HG03342 (cell line): ENCODE results near the gene TMC8.
"Not testable (repeated sequence)": the region's sequence is repeated elsewhere in the genome, so short reads cannot be mapped to it uniquely, and the experiment has no call there.

Experiments used
- ATAC-seq: cut with Tn5 transposase; IDR thresholded peaks from one replicate; pipeline ENCODE4 v1.9.1; 2021; ENCODE audit warnings: mild to moderate bottlenecking, moderate library complexity; ENCODE audit not compliant: unreplicated experiment

The TMC8 gene

DNA sequence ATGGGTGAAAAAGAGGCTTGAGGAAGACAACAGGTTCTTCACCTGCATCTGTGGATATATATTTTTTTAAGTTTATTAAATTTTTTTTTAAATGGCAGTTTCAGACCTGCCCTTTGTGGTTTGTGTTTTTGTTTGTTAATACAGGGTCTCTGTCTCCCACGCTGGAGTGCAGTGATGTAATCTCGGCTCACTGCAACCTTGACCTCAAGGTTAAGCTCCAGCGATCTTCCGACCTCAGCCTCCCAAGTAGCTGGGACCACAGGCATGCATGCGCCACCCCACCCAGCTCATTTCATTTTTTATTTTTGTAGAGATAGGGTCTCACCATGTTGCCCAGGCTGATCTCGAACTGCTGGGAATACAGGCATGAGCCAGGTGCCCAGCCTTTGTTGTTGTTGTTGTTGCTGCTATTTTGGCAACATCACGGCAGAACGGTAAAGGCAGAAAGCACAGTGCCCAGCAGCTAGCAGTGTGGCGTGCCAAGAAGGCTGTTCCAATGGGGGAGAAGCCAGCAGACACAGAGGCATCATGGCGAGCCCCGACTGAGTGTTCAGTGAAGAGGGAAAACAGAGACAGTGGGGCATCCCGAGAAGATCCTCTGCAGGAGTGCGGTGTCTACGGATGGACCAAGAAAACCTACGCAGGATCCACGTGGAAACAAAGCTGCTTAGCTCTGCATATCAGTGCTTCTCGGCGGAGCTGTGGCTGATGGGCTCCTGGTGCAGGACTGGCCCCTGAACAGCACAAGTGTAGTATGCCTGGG is 21.7 kb upstream of the TMC8 start:
- ATAC-seq = no peak

DNA sequence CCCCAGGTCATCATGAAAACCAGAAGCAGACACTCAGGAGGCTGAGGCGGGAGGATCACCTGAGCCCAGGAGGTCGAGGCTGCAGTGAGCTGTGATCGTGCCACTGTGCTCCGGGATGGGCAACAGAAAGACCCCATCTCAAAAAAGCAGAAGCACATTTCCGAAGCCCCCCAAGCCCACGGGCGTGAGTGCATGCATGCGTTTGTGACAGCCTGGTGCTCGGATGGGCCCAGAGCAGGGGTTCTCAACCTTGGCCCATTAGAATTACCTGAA is 21.1 kb upstream of the TMC8 start:
- ATAC-seq = no peak

DNA sequence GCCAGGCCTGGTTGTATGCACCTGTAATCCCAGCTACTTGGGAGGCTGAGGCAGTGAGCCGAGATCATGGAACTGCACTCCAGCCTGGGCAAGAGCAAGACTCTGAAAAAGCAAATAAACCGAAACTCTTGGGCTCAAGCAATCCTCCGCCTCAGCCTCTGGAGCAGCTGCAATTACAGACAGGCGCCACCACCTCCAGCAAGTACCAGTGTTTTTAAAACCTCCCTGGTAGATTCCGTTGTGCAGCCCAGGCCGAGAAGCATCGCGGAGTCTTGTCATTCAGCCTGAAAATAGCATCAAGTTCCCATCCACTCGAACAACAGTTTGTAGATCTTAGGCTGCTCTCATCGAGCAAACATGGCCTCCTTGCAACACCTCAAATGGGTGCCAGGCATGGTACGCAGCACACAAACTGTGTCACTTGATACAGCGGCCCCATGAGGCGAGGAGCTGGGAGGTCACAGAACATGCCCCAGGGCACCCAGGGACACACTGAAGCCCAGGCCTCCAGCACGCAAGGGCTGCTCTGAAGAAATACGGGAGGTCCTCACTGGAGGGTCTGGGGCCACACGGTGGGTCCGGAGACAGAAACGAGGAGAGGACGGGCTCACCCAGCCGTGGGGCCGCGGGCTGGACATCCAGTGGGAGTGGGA is 20.1 kb upstream of the TMC8 start:
- ATAC-seq = no peak

DNA sequence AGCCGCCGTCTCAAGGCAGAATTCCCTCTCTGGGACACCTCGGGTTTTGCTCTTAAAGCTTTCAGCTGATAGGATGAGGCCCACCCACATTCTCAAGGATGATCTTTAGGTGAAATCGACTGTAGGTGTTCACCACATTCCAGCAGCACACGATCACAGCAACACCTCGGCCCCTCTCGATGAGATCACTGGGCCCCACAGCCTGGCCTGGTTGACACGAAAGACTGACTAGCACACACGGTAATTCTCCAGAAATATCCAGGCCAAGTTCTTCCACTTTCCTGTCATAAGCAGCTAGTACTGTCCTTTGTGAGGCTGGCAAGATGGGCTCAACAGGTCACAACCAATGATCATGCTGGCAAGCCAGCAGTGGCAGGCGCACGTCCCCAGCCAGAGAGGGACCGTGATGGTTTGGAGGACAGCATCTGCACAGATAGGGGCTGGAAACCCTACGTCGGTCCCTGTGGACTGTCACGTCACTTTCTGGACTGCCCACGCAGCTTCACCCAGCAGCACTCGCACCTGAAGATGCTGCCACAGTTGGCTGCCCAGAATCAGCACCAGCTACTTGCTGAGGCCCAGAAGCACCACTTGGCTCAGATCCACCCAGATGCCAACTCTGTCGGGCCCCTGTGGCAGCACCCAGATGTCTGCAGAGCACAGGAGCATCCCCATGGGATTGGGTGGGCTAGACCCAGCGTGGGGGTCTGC is 19.4 kb upstream of the TMC8 start:
- no peak for ATAC-seq

DNA sequence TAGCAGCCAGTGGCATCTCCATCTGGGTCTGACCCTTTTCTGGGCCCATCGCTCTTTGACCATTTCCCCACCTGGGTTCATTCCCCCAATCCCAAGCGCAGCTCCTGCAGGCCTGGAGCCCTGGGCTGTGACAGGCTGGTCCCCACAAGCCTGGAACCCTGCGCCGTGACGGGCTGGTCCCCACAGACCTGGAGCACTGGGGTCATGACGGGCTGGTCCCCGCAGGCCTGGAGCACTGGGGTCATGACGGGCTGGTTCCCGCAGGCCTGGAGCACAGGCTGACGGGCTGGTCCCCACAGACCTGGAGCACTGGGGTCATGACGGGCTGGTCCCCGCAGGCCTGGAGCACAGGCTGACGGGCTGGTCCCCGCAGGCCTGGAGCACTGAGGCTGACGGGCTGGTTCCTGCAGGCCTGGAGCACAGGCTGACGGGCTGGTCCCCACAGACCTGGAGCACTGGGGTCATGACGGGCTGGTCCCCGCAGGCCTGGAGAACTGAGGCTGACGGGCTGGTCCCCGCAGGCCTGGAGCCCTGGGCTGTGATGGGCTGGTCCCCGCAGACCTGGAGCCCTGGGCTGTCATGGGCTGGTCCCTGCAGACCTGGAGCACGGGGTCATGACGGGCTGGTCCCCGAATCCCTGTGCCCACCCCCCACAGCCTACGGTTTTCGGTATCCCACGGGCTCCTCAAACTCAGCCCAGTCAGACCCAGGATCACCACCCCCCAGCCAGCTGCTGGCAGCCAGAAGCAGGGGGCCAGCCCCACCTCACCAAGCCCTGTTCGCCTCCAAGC is 18.6 kb upstream of the TMC8 start:
- no peak for ATAC-seq

DNA sequence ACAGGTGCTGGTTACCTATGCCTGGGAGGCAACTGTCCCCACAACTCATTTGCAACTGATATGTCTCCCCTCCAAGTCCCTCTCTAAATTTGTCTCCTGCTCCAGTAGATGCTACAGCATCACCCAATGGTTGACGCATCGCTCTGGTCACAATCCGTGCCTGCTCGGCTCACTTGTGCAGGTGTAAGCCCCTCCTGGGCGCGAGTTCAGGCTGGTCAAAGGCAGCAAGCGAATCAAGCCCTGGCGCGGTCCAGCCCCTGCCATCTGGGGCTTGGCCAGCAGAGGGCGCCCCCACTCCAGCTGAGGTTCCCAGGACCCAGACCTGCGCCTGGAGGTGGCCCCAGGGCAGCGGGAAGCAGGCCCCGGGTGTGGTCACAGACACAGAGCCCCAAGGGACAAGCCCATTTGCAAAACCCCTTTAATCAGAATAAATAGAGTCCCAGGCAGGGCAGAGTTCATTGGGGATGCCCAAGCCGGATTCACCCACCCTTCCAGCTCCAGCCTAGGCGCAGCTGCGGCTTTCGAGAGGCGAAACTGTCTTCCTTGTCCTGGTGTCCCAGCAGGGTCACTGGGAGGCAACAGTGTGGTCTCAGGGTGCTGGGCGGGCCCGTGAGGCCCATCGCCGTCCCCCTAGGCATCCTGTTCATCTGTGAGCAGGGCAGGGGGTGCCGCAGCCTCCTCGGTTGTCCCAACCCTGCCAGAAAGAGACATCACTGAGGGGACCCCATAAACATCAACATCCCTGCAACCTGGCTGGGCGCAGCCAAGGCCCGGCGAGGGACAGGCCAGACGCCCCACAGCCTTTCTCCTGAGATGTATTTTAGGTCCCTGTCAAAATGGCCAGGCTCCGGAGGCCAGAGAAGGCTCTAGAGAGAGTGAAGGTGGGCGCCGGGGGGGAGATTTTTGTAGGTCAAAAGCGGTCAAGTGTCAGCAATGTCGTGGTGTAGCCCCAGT is 17.8 kb upstream of the TMC8 start:
- ATAC-seq = no peak

DNA sequence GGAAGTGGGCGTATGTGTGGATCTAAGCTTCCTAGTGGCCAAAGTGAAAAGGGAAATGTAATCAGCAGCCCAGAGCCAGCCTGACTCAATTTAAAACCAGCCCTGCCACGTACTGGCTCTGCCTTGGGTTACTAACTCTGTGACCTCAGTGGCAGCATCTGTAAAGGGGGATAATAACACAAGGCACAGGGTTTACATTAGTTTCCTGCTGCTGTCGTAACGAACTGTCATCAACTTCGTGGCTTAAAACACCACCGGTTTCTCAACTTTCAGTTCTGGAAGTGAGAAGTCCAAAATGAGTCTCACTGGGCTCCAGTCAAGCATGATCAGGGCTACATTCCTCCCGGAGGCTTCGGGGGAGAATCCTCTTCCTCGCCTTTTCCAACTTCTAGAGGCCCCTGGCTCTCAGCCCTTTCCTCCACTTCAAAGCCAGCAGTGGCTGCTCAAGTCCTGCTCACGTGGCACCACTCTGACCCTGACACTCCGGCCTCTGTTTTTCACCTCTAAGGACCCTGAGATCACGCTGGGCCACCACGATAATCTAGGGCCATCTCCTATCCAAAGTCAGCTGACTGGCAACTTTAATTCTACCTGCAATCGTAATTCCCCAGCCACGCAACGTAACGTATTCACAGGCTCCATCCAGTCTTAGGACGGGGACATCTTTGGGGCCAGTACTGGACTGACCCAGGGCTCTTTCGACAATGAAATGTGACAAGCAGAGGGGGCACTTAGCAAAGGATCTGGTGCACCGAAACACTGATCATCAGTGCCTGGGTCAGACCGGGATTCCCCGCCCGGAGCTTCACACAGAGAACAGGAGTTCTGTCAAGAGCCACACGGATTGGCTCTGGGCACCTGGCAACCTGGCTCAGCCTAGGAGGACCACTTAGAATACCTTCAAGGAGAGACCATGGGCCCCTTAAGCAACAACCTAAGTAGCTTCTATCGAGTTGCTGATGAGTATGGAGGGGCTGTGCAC is 16.5 kb upstream of the TMC8 start:
- no peak for ATAC-seq

DNA sequence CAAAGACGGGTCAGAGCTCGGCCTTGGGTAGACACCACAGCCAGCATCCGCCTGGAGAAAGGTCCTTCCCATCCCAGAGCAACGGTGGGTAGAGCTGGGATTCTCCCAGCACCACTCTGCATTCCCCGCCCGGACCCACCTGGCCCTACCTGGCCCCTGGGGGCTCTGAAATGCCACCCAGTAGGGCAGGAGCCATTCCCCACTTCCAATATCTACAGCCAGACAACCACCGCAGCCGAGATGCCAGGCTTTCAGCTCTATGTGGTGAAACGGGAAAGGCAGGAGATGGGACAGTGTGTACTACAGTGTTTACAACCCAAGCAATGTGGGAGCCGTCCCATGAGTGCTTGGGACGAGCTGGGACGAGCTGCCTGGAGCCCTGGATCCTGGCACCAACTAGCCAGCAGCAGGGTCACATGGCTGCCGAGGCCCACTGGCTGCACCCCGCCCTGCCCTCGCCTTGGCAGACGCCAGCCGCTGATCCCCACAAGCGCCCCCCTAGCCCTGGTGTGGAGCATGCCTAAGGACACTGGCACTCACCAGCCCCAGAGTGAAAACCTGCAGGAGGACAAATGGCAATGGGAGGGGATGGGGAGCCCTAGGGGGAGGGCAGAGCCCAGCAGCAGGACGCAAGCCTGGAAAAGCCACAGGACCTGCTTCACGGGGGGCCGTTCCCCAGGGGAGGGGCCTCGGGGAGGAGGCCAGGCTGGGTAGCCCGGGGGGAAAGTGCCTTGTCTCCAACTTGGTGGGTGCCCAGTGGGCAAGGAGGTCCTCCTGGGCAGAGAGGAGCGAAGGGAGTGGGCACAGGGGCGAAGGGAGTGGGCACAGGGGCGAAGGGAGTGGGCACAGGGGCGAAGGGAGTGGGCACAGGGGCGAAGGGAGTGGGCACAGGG is 15.5 kb upstream of the TMC8 start:
- ATAC-seq = no peak

DNA sequence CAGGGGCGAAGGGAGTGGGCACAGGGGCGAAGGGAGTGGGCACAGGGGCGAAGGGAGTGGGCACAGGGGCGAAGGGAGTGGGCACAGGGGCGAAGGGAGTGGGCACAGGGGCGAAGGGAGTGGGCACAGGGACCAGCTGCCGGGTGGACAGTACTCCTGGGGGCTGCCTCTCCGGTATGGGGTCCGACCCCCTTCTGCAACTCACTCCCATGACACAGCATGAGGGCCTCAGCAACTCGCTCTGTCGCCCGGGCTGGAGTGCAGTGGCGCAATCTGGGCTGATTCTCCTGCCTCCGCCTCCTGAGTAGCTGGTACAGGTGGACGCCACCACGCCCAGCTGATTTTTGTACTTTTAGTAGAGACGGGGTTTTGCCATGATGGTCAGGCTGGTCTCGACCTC is 14.8 kb upstream of the TMC8 start:
- ATAC-seq = not testable (repeated sequence)

DNA sequence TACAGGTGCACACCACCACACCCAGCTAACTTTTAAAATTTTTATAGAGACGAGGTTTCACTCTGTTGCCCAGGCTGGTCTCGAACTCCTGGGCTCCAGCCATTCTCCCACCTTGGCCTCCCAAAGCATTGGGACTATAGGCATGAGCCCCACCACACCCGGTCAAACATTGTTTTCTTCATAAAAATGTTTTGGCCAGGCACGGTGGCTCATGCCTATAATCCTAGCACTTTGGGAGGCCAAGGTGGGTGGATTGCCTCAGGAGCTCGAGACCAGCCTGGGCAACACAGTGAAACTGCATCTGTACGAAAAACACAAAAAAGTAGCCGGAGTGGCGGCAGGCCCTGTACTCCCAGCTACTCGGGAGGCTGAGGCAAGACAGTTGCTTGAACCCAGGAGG is 14.2 kb upstream of the TMC8 start:
- ATAC-seq = no peak

DNA sequence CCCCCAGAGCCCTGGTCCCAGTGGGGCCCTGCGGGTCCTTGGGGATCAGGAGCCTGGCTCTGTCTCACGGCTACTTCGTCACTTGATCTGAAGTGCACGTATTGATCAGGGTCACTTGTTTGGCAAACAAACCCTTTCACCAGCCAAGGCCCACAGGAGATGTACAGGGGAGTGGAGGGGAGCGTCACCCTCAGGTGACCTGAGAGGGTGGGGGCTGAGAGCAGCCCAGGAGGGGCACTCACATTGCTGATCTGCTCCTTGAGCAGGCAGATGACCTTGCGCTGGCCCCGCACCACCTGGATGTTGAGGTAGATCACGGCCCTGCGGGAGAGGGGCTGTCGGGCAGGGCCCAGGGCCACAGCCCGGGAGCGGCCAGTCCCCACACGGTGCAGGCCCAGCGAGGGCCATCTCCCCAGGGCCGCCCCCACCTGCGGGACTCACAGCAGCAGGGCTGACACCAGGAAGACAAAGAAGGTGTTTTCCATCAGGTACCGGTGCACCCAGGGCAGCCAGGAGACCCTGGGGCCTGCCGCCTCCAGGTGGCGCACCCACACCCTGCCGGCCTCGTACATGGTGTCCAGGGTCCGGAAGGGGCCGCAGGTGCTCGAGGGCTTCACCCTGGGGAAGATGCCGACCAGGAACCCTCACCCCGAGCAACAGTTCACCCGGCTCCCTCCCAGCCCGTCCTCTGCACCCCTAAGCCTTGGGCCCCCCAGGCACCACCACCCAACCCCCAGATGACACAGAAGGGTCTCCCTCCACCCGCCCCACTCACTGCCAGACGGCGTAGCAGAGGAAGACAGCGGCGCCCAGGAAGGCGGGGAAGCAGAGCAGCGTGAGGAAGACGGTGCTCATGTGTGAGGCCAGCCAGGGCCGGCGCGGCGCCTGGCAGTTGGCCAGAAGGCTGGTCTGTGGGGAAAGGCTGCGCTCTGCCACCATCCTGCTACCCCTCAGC is 13.3 kb upstream of the TMC8 start:
- ATAC-seq = no peak

DNA sequence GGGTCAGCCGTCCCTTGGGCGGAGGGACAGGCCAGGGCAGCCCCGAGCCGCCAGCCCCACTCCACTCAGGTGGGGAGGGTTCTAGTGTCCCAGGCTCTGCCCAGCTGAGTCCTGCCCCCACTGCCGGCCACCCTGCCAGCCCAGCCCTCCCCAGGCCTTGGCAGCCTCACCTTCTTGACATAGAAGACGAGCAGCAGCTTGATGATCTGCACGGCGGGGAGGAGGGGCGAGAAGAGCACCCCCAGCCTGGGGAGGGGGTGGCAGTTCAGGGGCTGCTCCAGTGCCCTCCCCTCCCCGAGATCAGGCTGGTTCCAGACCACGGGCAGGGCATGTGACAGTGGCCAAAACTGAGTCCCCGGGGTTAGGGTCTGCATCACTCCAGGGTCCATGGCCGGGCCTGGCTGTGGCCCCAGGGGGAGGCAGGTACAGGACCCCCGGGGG is 11.8 kb upstream of the TMC8 start:
- no peak for ATAC-seq

DNA sequence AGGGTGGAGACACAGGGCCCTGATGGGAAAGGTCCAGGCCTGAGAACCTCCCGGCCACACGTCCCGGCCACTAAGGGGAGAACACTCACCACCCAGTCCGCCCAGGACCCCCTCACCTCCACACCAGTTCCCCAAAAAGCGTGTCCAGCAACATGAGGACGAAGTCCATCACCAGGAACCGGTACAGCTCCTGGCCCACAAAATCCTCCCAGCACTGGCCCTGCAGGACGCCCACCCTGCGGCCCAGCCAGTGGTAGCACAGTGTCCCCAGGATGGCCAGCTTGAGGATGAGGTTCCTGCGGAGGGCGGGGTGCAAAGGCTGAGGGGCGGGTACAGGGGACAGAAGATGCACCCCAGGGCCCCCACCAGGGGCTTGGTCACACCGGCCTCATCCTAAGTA is 10.0 kb upstream of the TMC8 start:
- no peak for ATAC-seq

DNA sequence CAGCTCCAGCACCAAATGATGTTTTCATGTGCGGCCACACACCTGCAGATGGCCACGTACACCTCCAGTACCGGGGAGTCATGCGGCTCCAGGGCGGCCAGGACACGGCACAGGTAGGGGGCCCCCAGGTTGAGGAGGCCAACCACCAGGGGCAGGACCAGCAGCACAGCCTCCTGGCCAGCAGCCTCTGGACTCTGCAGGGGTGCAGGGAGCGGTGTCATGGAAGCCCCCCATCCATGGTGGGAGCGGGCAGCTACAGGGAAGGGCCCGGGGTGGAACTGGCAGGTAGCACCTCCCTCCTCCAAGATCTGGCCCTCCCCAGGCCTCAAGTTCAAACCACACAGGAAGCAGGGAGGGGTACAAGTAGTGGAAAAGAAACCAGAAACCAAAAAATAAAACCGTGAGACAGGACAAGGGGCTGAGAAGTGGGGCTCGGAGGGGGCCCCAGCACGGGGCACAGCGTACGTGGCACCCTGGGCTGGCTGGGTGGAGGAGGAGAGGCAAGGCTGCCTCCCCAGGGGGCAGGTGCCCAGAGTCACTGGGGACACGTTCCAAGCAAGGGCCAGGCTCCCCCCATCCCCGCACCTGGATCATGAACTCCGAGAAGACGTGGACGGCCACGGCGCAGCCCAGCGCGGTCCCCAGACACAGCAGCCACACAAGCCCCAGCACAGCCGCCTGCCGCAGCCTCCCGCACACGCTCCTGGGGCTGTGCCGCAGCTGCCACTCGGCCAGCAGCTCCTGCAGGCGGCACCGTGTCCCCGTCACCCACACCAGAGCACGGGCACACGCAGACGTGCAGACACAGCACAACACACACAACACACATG is 9.4 kb upstream of the TMC8 start:
- no peak for ATAC-seq

DNA sequence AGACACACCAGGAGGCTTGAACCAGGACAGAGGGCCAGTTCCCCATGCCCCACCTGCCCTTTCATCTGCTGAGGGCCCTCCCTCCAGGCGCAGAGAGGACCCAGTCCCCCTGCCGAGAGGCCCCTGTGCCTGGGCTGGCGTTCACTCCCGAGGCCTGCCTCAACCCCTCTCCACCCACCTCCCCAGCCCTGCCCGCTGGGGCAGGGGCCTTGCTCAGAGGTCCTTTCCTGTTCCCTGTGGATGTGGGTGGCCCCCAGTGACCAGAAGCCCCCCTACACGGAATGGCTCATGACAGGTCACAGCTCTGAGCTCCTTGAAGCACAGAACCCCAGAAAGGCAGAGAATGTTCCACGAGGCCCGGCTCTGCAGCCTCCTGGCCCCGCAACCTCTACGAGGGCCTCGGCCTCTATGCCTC is 8.8 kb upstream of the TMC8 start:
- no peak for ATAC-seq

DNA sequence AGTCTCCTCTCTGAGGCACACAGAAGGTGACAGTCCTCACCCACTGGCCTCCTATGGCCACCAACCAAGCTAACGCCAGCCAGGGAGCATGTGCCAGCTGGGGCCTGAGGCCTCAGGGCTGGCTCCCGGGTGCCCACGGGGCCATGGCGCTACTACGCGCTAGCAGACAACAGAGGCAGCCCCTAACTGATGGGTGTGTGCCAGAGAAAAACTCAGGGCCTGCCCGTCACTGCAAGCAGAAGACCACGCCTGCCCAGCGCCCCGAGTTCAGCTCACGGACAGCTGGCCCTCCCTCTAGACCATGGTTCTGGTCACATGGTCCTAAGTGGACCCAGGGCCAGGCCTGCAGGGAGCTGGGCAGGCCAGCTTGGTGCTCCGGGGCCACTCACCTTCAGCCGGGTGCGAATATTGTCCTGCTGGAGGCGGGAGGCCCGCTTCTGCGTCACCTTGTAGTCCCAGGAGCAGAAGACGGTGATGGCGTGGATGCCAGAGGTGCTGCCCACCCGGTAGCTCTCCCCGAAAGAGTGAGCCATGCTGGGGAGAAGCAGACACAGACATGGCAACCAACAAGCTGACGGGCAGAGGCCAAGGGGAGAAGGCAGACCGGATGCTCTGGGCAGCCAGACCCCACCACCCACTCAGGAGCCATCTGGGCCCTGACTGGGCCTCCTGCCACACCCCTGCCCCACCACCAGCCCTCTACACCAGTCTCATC is 8.2 kb upstream of the TMC8 start:
- no peak for ATAC-seq
